ENCODE results near the gene P3R3URF. TPM values are rescaled to one million over a fixed set of nuclear protein-coding genes. Genes with fewer than 3 reads are reported as not detected.

The P3R3URF gene
- total and polyA plus RNA-seq, 9 of the 15 experiments (the other 6 are each of a cell fraction or from before 2014, with no cell fraction given): not detected

DNA sequence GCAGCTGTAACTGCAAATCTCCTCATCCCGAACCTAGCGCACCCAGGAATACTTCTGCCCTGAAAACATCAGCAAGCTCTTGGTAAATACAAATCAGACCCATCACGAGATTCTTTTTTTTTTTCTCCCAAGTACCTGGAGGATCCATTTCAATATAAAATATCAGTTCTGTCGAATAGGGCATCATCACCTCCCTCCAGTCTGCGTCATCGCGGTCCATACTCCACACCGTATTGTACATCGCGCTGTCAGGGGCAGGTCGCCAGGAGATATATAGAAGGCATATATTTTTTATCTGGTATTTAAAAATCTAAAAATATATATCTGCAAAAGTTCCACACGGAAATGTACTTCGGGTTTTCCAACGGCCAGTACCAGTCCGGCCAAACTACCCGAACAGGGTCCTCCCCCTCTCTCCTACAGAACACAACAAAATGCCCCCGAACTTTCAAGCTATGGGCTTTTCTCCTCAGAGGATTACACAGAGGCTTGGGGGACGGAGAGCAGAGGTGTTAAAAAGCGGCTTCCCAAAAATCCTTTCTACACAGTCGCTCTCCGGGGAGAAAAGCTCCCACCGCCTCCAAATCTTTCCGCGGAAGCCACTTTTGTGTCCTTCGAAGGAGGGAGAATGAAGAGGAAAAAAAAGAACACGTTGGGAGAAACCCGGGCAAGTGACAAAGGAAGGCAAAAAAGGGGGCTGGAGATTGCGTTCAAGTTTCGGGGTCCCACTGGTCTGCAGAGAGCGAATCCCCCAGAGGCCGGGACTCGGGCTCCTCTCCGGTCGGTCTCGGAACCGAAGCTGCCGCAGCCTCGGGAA, 44.4 kb downstream of the P3R3URF start (continued):
- TF ChIP-seq ARID4B (CRISPR knock-in tag; IDR thresholded peaks at IDR 0.05) (no peak), VEZF1 (CRISPR knock-in tag; IDR thresholded peaks at IDR 0.05) (no peak), NR2C2 (CRISPR knock-in tag; IDR thresholded peaks at IDR 0.05) (no peak), NR2C2 (tag; IDR thresholded peaks at IDR 0.05) (no peak; the same call in 1 of the 2 replicates), HIVEP1 (CRISPR knock-in tag; IDR thresholded peaks at IDR 0.05) (no peak), PHF8 (IDR thresholded peaks at IDR 0.05; ENCODE audit: borderline replicate concordance, low read length) (peak; percentile 88), POU5F1 (IDR thresholded peaks at IDR 0.05; ENCODE audit: borderline replicate concordance, low read depth, low read length, partially characterized antibody) (peak; percentile 10), SPI1 (IDR thresholded peaks at IDR 0.05; ENCODE audit: borderline replicate concordance, low read depth, low read length) (no peak), CHD4 (IDR thresholded peaks at IDR 0.05; ENCODE audit: insufficient read depth, insufficient replicate concordance, low read depth, low read length, poor library complexity, severe bottlenecking) (peak; percentile 18), L3MBTL2 (IDR thresholded peaks at IDR 0.05) (no peak), FUS (optimal IDR thresholded peaks at IDR 0.05; ENCODE audit: low read depth, low read length) (no peak), ZNF3 (CRISPR knock-in tag; IDR thresholded peaks at IDR 0.05) (no peak), ETV1 (tag; conservative IDR thresholded peaks at IDR 0.05; ENCODE audit: low read depth) (no peak)
- TF ChIP-seq, protein P1, sequence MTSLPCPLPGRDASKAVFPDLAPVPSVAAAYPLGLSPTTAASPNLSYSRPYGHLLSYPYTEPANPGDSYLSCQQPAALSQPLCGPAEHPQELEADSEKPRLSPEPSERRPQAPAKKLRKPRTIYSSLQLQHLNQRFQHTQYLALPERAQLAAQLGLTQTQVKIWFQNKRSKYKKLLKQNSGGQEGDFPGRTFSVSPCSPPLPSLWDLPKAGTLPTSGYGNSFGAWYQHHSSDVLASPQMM (CRISPR knock-in tag; IDR thresholded peaks at IDR 0.05): no peak
